Measurements from ENCODE around the gene HACD2. TPM values are rescaled to one million over a fixed set of nuclear protein-coding genes. Genes with fewer than 3 reads are reported as not detected.
"Not testable (repeated sequence)": the region's sequence is repeated elsewhere in the genome, so short reads cannot be mapped to it uniquely, and the experiment has no call there.

The HACD2 gene
- polyA plus RNA-seq, 3 donors, result 12.9 to 17.1 (median 15.1) TPM

DNA sequence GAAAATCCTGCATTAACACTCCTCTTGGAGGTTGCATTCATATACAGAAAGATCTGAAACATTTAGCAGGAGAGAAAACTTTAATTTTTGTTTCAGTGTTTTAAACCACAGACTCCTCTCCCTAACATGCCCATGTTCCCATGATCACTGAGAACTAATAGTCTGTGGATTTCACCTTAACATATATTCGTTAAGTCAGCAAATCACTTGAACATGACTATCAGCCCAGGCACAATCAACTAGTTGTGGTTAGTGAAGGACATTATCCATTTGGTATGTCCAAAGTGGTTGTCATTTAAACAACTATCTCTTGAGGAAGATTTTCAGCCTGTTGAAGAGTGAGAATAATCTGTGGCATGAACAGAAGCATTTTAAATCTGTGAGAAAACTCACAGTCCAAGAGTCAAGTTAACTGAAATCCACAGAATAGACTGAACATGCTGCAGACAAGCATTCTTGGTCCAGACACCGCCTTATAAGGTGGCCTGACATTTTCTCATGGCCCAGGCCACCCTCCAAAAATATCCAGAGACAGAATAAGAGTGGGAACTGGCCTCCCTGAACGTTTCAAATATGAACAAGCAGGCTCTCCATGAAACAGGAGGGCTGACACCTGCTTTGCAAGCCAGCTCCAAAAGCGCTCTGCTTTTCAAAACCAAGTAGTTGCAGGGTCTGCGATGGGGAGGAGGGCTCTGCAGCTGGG lies 96.1 kb downstream of the HACD2 start:
- H3K36me3 Mint-ChIP-seq, result peaks cover 23 to 24% of the 10 kb centered on the region in 2 donors
- peaks cover 4 to 26% of the 10 kb centered on the region in 2 donors for H3K36me3 ChIP-seq (replicated peaks in 1 of 2; ENCODE audit: control insufficient read depth in 1 of 2, insufficient read depth in 2 of 2, low read length in 2 of 2)
- no peak overlapping the region for H3K27ac ChIP-seq (ENCODE audit: low read depth in 1 of 2, low read length in 2 of 2)
- H3K27me3 ChIP-seq (ENCODE audit: control insufficient read depth in 2 of 2, insufficient read depth in 2 of 2, low read length in 2 of 2), result no peaks in the 10 kb centered on the region
- no peak overlapping the region for H3K4me3 ChIP-seq (replicated peaks in 1 of 3; ENCODE audit: low read depth in 2 of 3, low read length in 3 of 3)
- H3K27ac Mint-ChIP-seq, result no peak overlapping the region
- H3K9ac ChIP-seq (ENCODE audit: insufficient read depth, low read length, poor library complexity, severe bottlenecking), result no peak overlapping the region
- intact Hi-C loops (cut with micrococcal nuclease), result no loop called here
- no peak overlapping the region for H2AFZ ChIP-seq (ENCODE audit: insufficient read depth, low read depth, low read length, poor library complexity, severe bottlenecking)
- H3K27me3 Mint-ChIP-seq (ENCODE audit: low read depth in 3 of 3), result peaks cover 4 to 17% (median 5%) of the 10 kb centered on the region in 3 donors
- H3K4me1 Mint-ChIP-seq, result no peaks in the 10 kb centered on the region
- no peak for DNase-seq
- TF ChIP-seq, protein P1, sequence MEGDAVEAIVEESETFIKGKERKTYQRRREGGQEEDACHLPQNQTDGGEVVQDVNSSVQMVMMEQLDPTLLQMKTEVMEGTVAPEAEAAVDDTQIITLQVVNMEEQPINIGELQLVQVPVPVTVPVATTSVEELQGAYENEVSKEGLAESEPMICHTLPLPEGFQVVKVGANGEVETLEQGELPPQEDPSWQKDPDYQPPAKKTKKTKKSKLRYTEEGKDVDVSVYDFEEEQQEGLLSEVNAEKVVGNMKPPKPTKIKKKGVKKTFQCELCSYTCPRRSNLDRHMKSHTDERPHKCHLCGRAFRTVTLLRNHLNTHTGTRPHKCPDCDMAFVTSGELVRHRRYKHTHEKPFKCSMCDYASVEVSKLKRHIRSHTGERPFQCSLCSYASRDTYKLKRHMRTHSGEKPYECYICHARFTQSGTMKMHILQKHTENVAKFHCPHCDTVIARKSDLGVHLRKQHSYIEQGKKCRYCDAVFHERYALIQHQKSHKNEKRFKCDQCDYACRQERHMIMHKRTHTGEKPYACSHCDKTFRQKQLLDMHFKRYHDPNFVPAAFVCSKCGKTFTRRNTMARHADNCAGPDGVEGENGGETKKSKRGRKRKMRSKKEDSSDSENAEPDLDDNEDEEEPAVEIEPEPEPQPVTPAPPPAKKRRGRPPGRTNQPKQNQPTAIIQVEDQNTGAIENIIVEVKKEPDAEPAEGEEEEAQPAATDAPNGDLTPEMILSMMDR (IDR thresholded peaks at IDR 0.05), result no peak
- H3K4me2 ChIP-seq (replicated peaks; ENCODE audit: extremely low read depth, low read length, poor library complexity, severe bottlenecking), result no peak overlapping the region
- H3K9me3 ChIP-seq (replicated peaks in 1 of 2; ENCODE audit: control insufficient read depth in 1 of 2, insufficient read depth in 1 of 2, low read length in 2 of 2), result no peaks in the 10 kb centered on the region
- no peaks in the 10 kb centered on the region for H4K20me1 ChIP-seq (ENCODE audit: insufficient read depth, low read length)
- no peaks in the 10 kb centered on the region for H3K79me2 ChIP-seq (ENCODE audit: insufficient read depth, low read length)
- 92% methylated on average over 3 of the region's 5 CpGs for WGBS (ENCODE audit: insufficient coverage)
- H3K4me1 ChIP-seq (ENCODE audit: control insufficient read depth in 1 of 2, insufficient read depth in 2 of 2, low read length in 2 of 2), result no peaks in the 10 kb centered on the region
- H3K9me3 Mint-ChIP-seq, result no peaks in the 10 kb centered on the region
- no peak overlapping the region for H3K4me3 Mint-ChIP-seq

DNA sequence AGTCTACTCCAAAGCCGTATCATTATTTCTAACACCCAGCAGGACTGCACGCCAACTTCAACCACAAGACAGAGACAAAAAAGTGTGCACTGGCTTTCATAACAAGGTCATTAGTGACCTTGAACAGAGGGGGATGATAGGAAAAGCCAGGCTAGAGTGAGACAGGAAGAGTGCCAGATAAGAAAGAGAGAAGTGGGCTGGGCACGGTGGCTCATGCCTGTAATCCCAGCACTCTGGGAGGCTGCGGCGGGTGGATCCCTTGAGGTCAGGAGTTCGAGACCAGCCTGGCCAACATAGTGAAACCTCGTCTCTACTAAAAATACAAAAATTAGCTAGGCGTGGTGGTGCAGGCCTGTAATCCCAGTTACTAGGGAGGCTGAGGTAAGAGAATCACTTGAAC lies 97.8 kb downstream of the HACD2 start:
- peaks cover 14 to 15% of the 10 kb centered on the region in 2 donors for H3K36me3 Mint-ChIP-seq
- peaks cover 3 to 17% of the 10 kb centered on the region in 2 donors for H3K36me3 ChIP-seq (replicated peaks in 1 of 2; ENCODE audit: control insufficient read depth in 1 of 2, insufficient read depth in 2 of 2, low read length in 2 of 2)
- intact Hi-C loops (cut with micrococcal nuclease); H3K27ac Mint-ChIP-seq; H4K20me1 ChIP-seq (ENCODE audit: insufficient read depth, low read length); H3K4me3 Mint-ChIP-seq; H3K9me3 ChIP-seq (replicated peaks in 1 of 2; ENCODE audit: control insufficient read depth in 1 of 2, insufficient read depth in 1 of 2, low read length in 2 of 2); H3K27ac ChIP-seq (ENCODE audit: low read depth in 1 of 2, low read length in 2 of 2); H3K27me3 ChIP-seq (ENCODE audit: control insufficient read depth in 2 of 2, insufficient read depth in 2 of 2, low read length in 2 of 2); H3K4me1 ChIP-seq (ENCODE audit: control insufficient read depth in 1 of 2, insufficient read depth in 2 of 2, low read length in 2 of 2); H2AFZ ChIP-seq (ENCODE audit: insufficient read depth, low read depth, low read length, poor library complexity, severe bottlenecking); H3K4me1 Mint-ChIP-seq; DNase-seq; H3K4me2 ChIP-seq (replicated peaks; ENCODE audit: extremely low read depth, low read length, poor library complexity, severe bottlenecking); H3K9me3 Mint-ChIP-seq; H3K9ac ChIP-seq (ENCODE audit: insufficient read depth, low read length, poor library complexity, severe bottlenecking); H3K4me3 ChIP-seq (replicated peaks in 1 of 3; ENCODE audit: low read depth in 2 of 3, low read length in 3 of 3); H3K79me2 ChIP-seq (ENCODE audit: insufficient read depth, low read length): not testable (repeated sequence)
- 13% methylated on average over 1 of the region's 8 CpGs for WGBS (ENCODE audit: insufficient coverage)
- peaks cover 4 to 17% (median 6%) of the 10 kb centered on the region in 3 donors for H3K27me3 Mint-ChIP-seq (ENCODE audit: low read depth in 3 of 3)

Measured in CD14-positive monocyte (primary cell).